GM23338 (cell line): Measurements from ENCODE around the gene GNAI2. TPM values are rescaled to one million over a fixed set of nuclear protein-coding genes. Genes with fewer than 3 reads are reported as not detected.

Source experiments
- ATAC-seq: fragments of 200-7000 bp; cut with Tn5 transposase; 3 replicates; pipeline ENCODE4 v1.9.1; 2020
- DNase-seq: peaks from one replicate; pipeline ENCODE4 v3.0.0-alpha.2; 2015; ENCODE audit warnings: low spot score
- H2AFZ ChIP-seq: fragments of 200-600 bp; sonication (generic); 2 replicates; pipeline ENCODE4 v1.8.0; 2016; ENCODE audit warnings: antibody characterized with exemption, mild to moderate bottlenecking, moderate library complexity
- H3F3A ChIP-seq: fragments of 200-600 bp; sonication (generic); replicated peaks from 2 replicates; pipeline ENCODE4 v1.8.0; 2017; ENCODE audit warnings: antibody characterized with exemption, mixed run types, low read depth
- H3K27ac ChIP-seq: fragments of 200-600 bp; sonication (generic); 2 replicates; pipeline ENCODE4 v1.6.1; 2016; ENCODE audit warnings: low read depth
- H3K27me3 ChIP-seq: fragments of 200-600 bp; sonication (generic); 2 replicates; pipeline ENCODE4 v1.8.0; 2016; ENCODE audit warnings: mild to moderate bottlenecking, mixed run types, moderate library complexity; ENCODE audit not compliant: insufficient read depth
- H3K36me3 ChIP-seq: fragments of 200-600 bp; sonication (generic); 2 replicates; pipeline ENCODE4 v1.8.0; 2016; ENCODE audit warnings: mild to moderate bottlenecking; ENCODE audit not compliant: insufficient read depth
- H3K4me1 ChIP-seq: fragments of 200-600 bp; sonication (generic); 2 replicates; pipeline ENCODE4 v1.8.0; 2016; ENCODE audit warnings: mild to moderate bottlenecking, moderate library complexity; ENCODE audit not compliant: insufficient read depth
- H3K4me2 ChIP-seq: fragments of 200-600 bp; sonication (generic); 2 replicates; pipeline ENCODE4 v1.7.1; 2017; ENCODE audit warnings: mixed run types
- H3K4me3 ChIP-seq: fragments of 200-600 bp; sonication (generic); 2 replicates; pipeline ENCODE4 v1.6.1; 2016; ENCODE audit warnings: mixed run types
- H3K79me2 ChIP-seq: fragments of 200-600 bp; sonication (generic); replicated peaks from 2 replicates; pipeline ENCODE4 v1.8.0; 2017; ENCODE audit warnings: mild to moderate bottlenecking; ENCODE audit not compliant: insufficient read depth
- H3K9me2 ChIP-seq: fragments of 200-600 bp; sonication (generic); 2 replicates; pipeline ENCODE4 v1.8.0; 2017; ENCODE audit not compliant: insufficient read depth
- H4K20me1 ChIP-seq: fragments of 200-600 bp; sonication (generic); replicated peaks from 2 replicates; pipeline ENCODE4 v1.8.0; 2017; ENCODE audit warnings: mild to moderate bottlenecking; ENCODE audit not compliant: insufficient read depth
- H3K27ac Mint-ChIP-seq: 2 replicates; pipeline ENCODE4 v1.8.0; 2020; ENCODE audit warnings: inconsistent platforms, mild to moderate bottlenecking, moderate library complexity, mixed read lengths
- H3K27me3 Mint-ChIP-seq: 3 replicates; pipeline ENCODE4 v1.8.0; 2022; ENCODE audit warnings: low read depth, mild to moderate bottlenecking, moderate library complexity, mixed read lengths, inconsistent platforms; ENCODE audit not compliant: insufficient read depth, poor library complexity
- H3K36me3 Mint-ChIP-seq: 3 replicates; pipeline ENCODE4 v1.8.0; 2021; ENCODE audit warnings: low read depth, mild to moderate bottlenecking, inconsistent platforms, moderate library complexity, mixed read lengths
- H3K4me1 Mint-ChIP-seq: 3 replicates; pipeline ENCODE4 v1.8.0; 2020; ENCODE audit warnings: mild to moderate bottlenecking, inconsistent platforms, mixed read lengths
- H3K4me3 Mint-ChIP-seq: 3 replicates; pipeline ENCODE4 v1.8.0; 2021; ENCODE audit warnings: moderate library complexity, mild to moderate bottlenecking, inconsistent platforms, mixed read lengths
- H3K9me3 Mint-ChIP-seq: 3 replicates; pipeline ENCODE4 v1.8.0; 2020; ENCODE audit warnings: moderate library complexity, mild to moderate bottlenecking, inconsistent platforms, mixed read lengths
- CREB1 ChIP-seq: fragments of 250-450 bp; sonication (Bioruptor Pico); IDR thresholded peaks from 2 replicates; pipeline ENCODE4 v1.5.0; 2020; ENCODE audit warnings: low read depth, mild to moderate bottlenecking, moderate library complexity
- ETS1 ChIP-seq: IDR thresholded peaks from 2 replicates; pipeline ENCODE4 v1.6.1; 2016; ENCODE audit warnings: antibody characterized with exemption
- EZH2 ChIP-seq: fragments of 200-600 bp; sonication (generic); IDR thresholded peaks from one replicate; pipeline ENCODE4 v1.8.0; 2017; ENCODE audit warnings: antibody characterized with exemption, mild to moderate bottlenecking, low read depth; ENCODE audit not compliant: unreplicated experiment
- EZH2phosphoT487 ChIP-seq: fragments of 200-600 bp; sonication (generic); IDR thresholded peaks from one replicate; pipeline ENCODE4 v1.8.1; 2018; ENCODE audit warnings: antibody characterized with exemption; ENCODE audit not compliant: unreplicated experiment
- NANOG ChIP-seq: IDR thresholded peaks from 2 replicates; pipeline ENCODE4 v1.6.1; 2016; ENCODE audit warnings: antibody characterized with exemption, borderline replicate concordance
- POLR2AphosphoS5 ChIP-seq: IDR thresholded peaks from 2 replicates; pipeline ENCODE4 v1.6.1; 2016; ENCODE audit warnings: antibody characterized with exemption, low read depth
- REST ChIP-seq: IDR thresholded peaks from one replicate; pipeline ENCODE4 v1.6.1; 2018; ENCODE audit warnings: antibody characterized with exemption; ENCODE audit not compliant: unreplicated experiment
- STAT1 ChIP-seq: IDR thresholded peaks from one replicate; pipeline ENCODE4 v1.6.1; 2016; ENCODE audit warnings: antibody characterized with exemption; ENCODE audit not compliant: unreplicated experiment
- ZNF114 ChIP-seq: fragments of 250-450 bp; sonication (Bioruptor Pico); IDR thresholded peaks from 2 replicates; pipeline ENCODE4 v1.5.0; 2020; ENCODE audit warnings: mild to moderate bottlenecking, moderate library complexity
- ZNF331 ChIP-seq: fragments of 250-450 bp; sonication (Bioruptor Pico); IDR thresholded peaks from 2 replicates; pipeline ENCODE4 v1.5.0; 2020; ENCODE audit warnings: low read depth, mild to moderate bottlenecking, moderate library complexity
- ZNF462 ChIP-seq: fragments of 250-450 bp; sonication (Bioruptor Pico); IDR thresholded peaks from 2 replicates; pipeline ENCODE4 v1.5.0; 2020; ENCODE audit warnings: mild to moderate bottlenecking, moderate library complexity
- polyA plus RNA-seq: library from polyadenylated mRNA; unstranded; fragments of >200 nt; fragmentation: Nextera tagmentation; extraction: Ambion mirVana; gene quantifications from 2 replicates; pipeline ENCODE4 v1.2.1, GENCODE V29; 2016
- total RNA-seq: library from RNA; depleted of rRNA; stranded (reverse); fragments of >200 nt; shearing (Covaris generic); gene quantifications from 2 replicates; pipeline ENCODE4 v1.2.3, GENCODE V29; 2014

GNAI2 gene
- total and polyA plus RNA-seq, 2 experiments from 2014 or later, result 138 to 153 TPM

- Histone ChIP-seq H3K27me3 (no peaks in the 10 kb centered on the region), H2AFZ (no peak overlapping the region), H3K4me1 (peaks cover 18% of the 10 kb centered on the region), H4K20me1 (peaks cover 9% of the 10 kb centered on the region; the same call in 1 of the 2 replicates), H3K9me2 (no peaks in the 10 kb centered on the region), H3K79me2 (peaks cover 18% of the 10 kb centered on the region), H3F3A (peaks cover 18% of the 10 kb centered on the region; the same call in 1 of the 2 replicates), H3K4me2 (no peak overlapping the region), H3K27ac (no peak overlapping the region), H3K4me3 (no peak overlapping the region), H3K36me3 (no peaks in the 10 kb centered on the region)
- no peak for ATAC-seq
- Mint-ChIP-seq H3K9me3 (no peaks in the 10 kb centered on the region), H3K36me3 (no peaks in the 10 kb centered on the region), H3K27ac (no peak overlapping the region), H3K4me3 (no peak overlapping the region), H3K27me3 (peaks cover 22% of the 10 kb centered on the region), H3K4me1 (peaks cover 28% of the 10 kb centered on the region)
- DNase-seq, result no peak
- TF ChIP-seq STAT1, result no peak
- TF ChIP-seq CREB1 (CRISPR knock-in tag), result no peak
- no peak for TF ChIP-seq EZH2phosphoT487
- TF ChIP-seq POLR2AphosphoS5, result no peak
- TF ChIP-seq ZNF462 (CRISPR knock-in tag), result no peak
- TF ChIP-seq ZNF114 (CRISPR knock-in tag), result no peak
- no peak for TF ChIP-seq NANOG
Observed at GRCh38 chr3:50232303-50232702, 3.7 kb upstream of the GNAI2 start.

- DNase-seq (no peak), ATAC-seq (no peak)
- peaks cover 13% of the 10 kb centered on the region; the same call in 1 of the 2 replicates for H4K20me1 ChIP-seq
- H3K36me3 ChIP-seq, result no peaks in the 10 kb centered on the region
- Mint-ChIP-seq H3K9me3 (no peaks in the 10 kb centered on the region), H3K36me3 (no peaks in the 10 kb centered on the region), H3K4me1 (peaks cover 34% of the 10 kb centered on the region), H3K27ac (no peak overlapping the region), H3K27me3 (peaks cover 18% of the 10 kb centered on the region), H3K4me3 (no peak overlapping the region)
- peaks cover 25% of the 10 kb centered on the region for H3F3A ChIP-seq
- H3K27me3 ChIP-seq, result no peaks in the 10 kb centered on the region
- H3K79me2 ChIP-seq, result peaks cover 27% of the 10 kb centered on the region
- no peaks in the 10 kb centered on the region for H3K9me2 ChIP-seq
- no peak overlapping the region for H3K4me3 ChIP-seq
- no peak overlapping the region for H3K4me2 ChIP-seq
- peaks cover 23% of the 10 kb centered on the region for H3K4me1 ChIP-seq
- H3K27ac ChIP-seq, result no peak overlapping the region
- no peak overlapping the region for H2AFZ ChIP-seq
- TF ChIP-seq REST (no peak), ZNF331 (no peak), NANOG (no peak), POLR2AphosphoS5 (no peak), EZH2 (no peak), EZH2phosphoT487 (no peak), ZNF114 (CRISPR knock-in tag) (no peak), CREB1 (CRISPR knock-in tag) (no peak), ETS1 (no peak)
Observed at GRCh38 chr3:50233176-50233575, 2.8 kb upstream of the GNAI2 start.
